Dermis microvascular lymphatic vessel endothelial cell (primary cell): Measurements from ENCODE around the gene CAPN5. TPM values are rescaled to one million over a fixed set of nuclear protein-coding genes. Genes with fewer than 3 reads are reported as not detected.
A peak's percentile ranks its signal among the peaks of the same experiment; 100 is the strongest.

Experiments used
- DNase-seq, 2 donors: peaks; one replicate each; pipeline versions ENCODE4 v3.0.0 to v3.0.0-alpha.2; 2010; ENCODE audit warnings: low read depth in 2 of 2
- total RNA-seq: library from RNA; depleted of rRNA; stranded (reverse); fragments of >200 nt; gene quantifications from 2 replicates; pipeline ENCODE4 v1.2.1, GENCODE V29; 2014

CAPN5 gene
- total RNA-seq, 1 donor from 2014 or later = 3.1 TPM

DNA sequence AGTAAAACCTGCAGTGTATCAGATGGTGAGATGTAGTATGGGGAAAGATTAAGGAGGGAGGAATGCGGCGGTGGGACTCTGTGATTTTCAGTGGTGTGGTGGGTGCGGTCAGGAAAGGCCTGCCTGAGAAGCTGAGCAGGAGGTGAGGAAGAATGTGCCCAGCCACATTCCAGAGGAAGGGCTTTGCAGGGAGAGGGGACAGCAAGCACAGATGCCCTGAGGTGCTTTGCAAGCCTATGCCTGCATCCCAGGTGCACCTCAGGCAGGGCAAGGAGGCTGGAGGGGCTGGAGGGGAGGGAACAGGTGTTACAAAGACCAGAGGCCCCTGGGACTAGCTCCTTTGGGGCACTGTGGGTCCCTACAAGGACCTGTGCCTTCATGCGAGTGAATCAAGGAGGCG is 103.3 kb downstream of the CAPN5 start:
- DNase-seq = no peak

DNA sequence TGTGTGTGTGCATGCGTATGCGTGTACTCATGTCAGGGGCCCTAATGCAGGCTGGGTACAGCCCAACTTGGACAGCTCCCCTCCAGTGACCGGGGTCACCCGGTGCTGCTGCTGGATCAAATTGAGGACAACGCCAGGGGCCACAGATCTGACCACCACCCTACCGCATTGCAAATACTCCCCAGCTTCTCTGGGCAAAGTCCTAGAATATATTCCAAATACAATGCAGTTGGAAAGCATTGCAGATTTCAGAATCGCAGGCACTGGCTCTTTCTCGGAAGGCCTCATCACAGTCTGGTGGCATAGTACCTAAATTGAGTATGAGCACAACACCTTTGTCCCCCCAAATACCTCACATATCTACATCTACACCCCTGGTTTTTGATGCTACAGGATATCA is 104.5 kb downstream of the CAPN5 start:
- DNase-seq = no peak

DNA sequence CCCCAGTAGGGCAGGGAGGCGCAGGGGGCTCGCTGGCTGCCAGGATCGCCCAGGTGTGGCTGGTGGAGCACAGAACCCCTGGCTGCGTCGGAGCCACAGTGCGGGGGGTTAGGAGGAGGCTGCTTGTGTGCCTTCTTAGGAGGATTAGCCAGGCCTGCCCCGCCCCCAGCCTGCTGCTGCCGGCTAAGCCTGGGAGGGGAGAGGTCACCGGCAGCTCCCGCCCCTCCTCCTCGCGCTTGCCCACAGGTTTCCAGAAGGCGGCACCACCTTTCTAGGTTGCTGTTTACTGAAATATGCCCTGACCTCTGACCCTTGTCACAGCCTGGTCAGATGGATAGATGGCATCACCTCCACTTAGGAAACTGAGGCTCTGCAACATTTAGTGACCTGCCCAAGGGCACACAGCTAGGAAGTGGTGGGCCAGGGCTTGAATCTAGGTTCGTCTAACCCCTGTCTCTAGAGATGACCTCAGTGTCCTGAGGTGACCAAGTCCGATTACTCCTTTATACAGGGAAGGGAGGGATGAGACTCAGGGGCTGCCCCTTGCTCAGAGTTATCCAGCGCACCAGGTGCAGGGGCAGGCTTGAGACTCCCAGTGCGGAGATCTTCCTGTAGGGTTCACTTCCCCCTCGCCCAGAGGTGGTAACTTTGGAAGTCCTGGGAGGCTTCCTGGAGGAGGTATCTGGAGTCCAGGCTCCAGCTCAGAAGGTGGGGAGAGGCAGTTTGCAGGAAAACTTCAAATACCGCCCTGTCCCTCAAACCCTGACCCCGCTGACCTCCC is 105.3 kb downstream of the CAPN5 start:
- DNase-seq = no peak

DNA sequence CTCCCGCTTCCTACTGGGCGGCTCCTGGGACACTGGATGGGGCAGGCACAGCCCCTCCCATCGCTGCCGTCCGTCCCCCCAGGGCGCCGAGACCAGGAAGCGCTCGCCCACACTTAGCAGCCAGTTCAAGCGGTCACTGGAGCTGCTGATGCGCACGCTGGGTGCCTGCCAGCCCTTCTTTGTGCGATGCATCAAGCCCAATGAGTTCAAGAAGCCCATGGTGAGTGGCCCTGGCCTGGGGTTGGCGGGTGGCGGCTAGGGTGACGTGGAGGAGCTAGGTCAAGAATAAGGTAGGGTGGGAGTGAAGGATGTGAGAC is 105.9 kb downstream of the CAPN5 start:
- DNase-seq = peak in 1 of 2 donors; percentile 23

DNA sequence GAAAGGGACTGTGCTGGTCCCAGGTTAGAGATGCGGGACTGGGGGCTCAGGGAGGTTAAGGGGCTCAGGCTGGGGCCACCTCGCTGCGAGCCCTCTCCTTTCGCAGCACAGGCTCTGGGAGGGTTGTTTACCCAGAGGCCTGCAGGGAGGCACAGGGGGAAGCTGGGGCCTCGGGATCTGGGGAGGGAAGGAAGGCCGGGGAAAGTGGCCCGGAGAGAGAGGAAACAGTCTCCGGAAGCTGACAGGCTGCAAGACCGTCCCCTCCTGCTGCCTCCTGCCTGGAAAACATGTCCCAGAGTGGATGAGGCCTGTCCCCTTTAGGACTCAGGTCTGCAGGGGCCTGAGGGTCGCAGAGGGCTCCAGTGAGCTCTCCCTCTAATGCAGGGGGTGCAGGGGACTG is 106.7 kb downstream of the CAPN5 start:
- peak in 1 of 2 donors; percentile 22 for DNase-seq

DNA sequence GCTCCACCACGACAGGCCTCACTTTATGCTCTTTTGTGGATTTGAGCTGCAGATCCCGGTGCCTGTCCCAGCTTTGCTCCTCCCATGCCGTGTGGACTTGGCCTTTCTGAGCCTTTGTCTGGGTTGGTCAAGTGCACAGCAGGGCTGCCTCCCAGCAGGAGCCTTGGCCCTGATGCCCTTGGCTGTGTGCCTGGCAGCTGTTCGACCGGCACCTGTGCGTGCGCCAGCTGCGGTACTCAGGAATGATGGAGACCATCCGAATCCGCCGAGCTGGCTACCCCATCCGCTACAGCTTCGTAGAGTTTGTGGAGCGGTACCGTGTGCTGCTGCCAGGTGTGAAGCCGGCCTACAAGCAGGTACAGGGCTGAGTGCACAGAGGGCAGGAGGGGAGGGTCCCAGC is 107.8 kb downstream of the CAPN5 start:
- DNase-seq = no peak

DNA sequence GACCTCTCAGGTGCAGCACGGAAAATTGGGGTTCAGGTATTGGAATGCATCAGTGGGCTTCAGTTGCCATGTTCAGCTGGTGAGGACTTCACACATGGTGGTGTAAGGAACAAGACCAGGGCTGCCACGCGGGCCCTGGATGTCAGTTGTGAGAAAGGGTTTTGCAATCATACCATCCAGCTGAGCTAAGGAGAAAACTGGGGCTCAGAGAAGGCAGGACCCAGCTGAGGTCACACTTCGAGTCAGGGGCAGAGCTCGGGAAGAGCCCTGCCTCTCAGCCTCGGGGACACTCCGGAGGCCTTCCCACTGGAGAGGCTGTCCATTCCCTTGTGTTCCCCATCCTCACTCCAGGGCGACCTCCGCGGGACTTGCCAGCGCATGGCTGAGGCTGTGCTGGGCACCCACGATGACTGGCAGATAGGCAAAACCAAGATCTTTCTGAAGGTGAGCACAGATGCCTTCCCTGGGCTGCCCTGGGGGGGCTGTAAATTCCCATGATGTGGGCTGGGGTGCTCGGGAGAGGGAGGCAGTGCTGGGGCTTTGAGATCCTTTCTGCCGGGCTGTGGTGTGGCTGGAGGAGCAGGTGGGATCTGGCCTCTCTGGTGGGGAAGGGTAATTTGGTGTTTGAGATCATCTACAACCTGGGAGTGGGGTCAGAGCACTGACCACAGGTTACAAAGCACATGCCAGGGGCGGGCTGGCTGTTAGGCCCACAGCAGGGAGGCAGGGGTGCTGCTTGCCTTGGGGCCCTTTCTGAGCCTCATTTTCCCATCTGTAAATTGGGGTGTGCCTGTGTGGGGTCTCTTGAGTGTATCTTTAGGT is 108.5 kb downstream of the CAPN5 start:
- DNase-seq = no peak

Other genes starting within 250 kb of the CAPN5 start
- 20.0 and 20.2 TPM in 2 replicates for gene ACER3, start 206.1 kb upstream of the CAPN5 start, total RNA-seq
- gene B3GNT6, start 32.6 kb upstream of the CAPN5 start, total RNA-seq = not detected in 2 replicates
- not detected in 2 replicates for gene OMP, start 35.9 kb downstream of the CAPN5 start, total RNA-seq
- gene MYO7A, start 61.3 kb downstream of the CAPN5 start, total RNA-seq = 8.3 and 15.4 TPM in 2 replicates
- gene GDPD4, start 234.7 kb downstream of the CAPN5 start, total RNA-seq = not detected in 2 replicates